NCI-H128 (cell line): ENCODE data around the gene TMPRSS15.

Source experiments
- DNase-seq: peaks from one replicate; lab custom pipeline; 2025; ENCODE audit not compliant: unreplicated experiment; lab: John Stamatoyannopoulos, UW

Gene TMPRSS15

GRCh38 chr21:18350216-18350615, 53.4 kb downstream of the TMPRSS15 start:
- no peak for DNase-seq

GRCh38 chr21:18349468-18349867, 54.1 kb downstream of the TMPRSS15 start:
- DNase-seq, result no peak

- DNase-seq, result no peak
Observed at GRCh38 chr21:18340387-18340942, 63.1 kb downstream of the TMPRSS15 start.

GRCh38 chr21:18335651-18336236, 67.8 kb downstream of the TMPRSS15 start:
- no peak for DNase-seq

- DNase-seq, result no peak
Observed at GRCh38 chr21:18334066-18334465, 69.5 kb downstream of the TMPRSS15 start.

GRCh38 chr21:18318156-18318555, 85.4 kb downstream of the TMPRSS15 start:
- DNase-seq, result no peak

- no peak for DNase-seq
Observed at GRCh38 chr21:18298228-18298627, 105.4 kb downstream of the TMPRSS15 start.

- DNase-seq, result no peak
Observed at GRCh38 chr21:18294100-18294499, 109.5 kb downstream of the TMPRSS15 start.

- DNase-seq, result no peak
Observed at GRCh38 chr21:18289876-18290275, 113.7 kb downstream of the TMPRSS15 start.

- DNase-seq, result no peak
Observed at GRCh38 chr21:18285379-18285778, 118.2 kb downstream of the TMPRSS15 start.

- peak; percentile 50 for DNase-seq
Observed at GRCh38 chr21:18275781-18276180, 127.8 kb downstream of the TMPRSS15 start.

GRCh38 chr21:18274370-18274769, 129.2 kb downstream of the TMPRSS15 start:
- DNase-seq, result no peak

- DNase-seq, result no peak
Observed at GRCh38 chr21:18273400-18273799, 130.2 kb downstream of the TMPRSS15 start.

GRCh38 chr21:18269856-18270255, 133.7 kb downstream of the TMPRSS15 start:
- no peak for DNase-seq

- no peak for DNase-seq
Observed at GRCh38 chr21:18268906-18269305, 134.7 kb downstream of the TMPRSS15 start.

- DNase-seq, result no peak
Observed at GRCh38 chr21:18267496-18267895, 136.1 kb downstream of the TMPRSS15 start.

- DNase-seq, result no peak
Observed at GRCh38 chr21:18265944-18266343, 137.6 kb downstream of the TMPRSS15 start.

GRCh38 chr21:18253799-18254198, 149.8 kb downstream of the TMPRSS15 start:
- DNase-seq, result no peak

- DNase-seq, result no peak
Observed at GRCh38 chr21:18253221-18253620, 150.4 kb downstream of the TMPRSS15 start.

- no peak for DNase-seq
Observed at GRCh38 chr21:18252680-18253079, 150.9 kb downstream of the TMPRSS15 start.

- DNase-seq, result no peak
Observed at GRCh38 chr21:18252256-18252655, 151.3 kb downstream of the TMPRSS15 start.

- DNase-seq, result no peak
Observed at GRCh38 chr21:18251065-18251464, 152.5 kb downstream of the TMPRSS15 start.

GRCh38 chr21:18249672-18250071, 153.9 kb downstream of the TMPRSS15 start:
- DNase-seq, result no peak
